HFF-Myc (cell line): ENCODE data around the gene P3H2.

Experiments
- DNase-seq: peaks from one replicate; pipeline ENCODE4 v3.0.0-alpha.2; 2011; ENCODE audit warnings: low read depth; ENCODE audit errors: extremely low read depth
- H3K4me3 ChIP-seq: replicated peaks from 2 replicates; pipeline ENCODE4 v1.5.1; 2011; ENCODE audit warnings: low read depth, mild to moderate bottlenecking, control low read depth, low read length
- CTCF ChIP-seq: IDR thresholded peaks from 2 replicates; pipeline ENCODE4 v1.5.1; 2012; ENCODE audit warnings: mild to moderate bottlenecking, low read depth, low read length, control low read depth; ENCODE audit errors: missing control alignments

Gene P3H2

GRCh38 chr3:190101320-190102011 is 19.2 kb downstream of the P3H2 start:
- no peak for DNase-seq
- H3K4me3 ChIP-seq: no peak overlapping the region
- TF ChIP-seq CTCF: no peak

GRCh38 chr3:190099099-190099498 is 21.6 kb downstream of the P3H2 start:
- TF ChIP-seq CTCF: no peak
- H3K4me3 ChIP-seq: no peak overlapping the region
- DNase-seq: no peak

GRCh38 chr3:190097617-190098016 is 23.1 kb downstream of the P3H2 start:
- H3K4me3 ChIP-seq: no peak overlapping the region
- DNase-seq: no peak
- TF ChIP-seq CTCF: no peak

GRCh38 chr3:190097025-190097424 is 23.7 kb downstream of the P3H2 start:
- no peak for TF ChIP-seq CTCF
- no peak overlapping the region for H3K4me3 ChIP-seq

GRCh38 chr3:190096345-190096744 is 24.4 kb downstream of the P3H2 start:
- no peak overlapping the region for H3K4me3 ChIP-seq
- no peak for TF ChIP-seq CTCF
- DNase-seq: no peak

More at GRCh38 chr3:190097025-190097424, 23.7 kb downstream of the P3H2 start:
- DNase-seq: no peak

- no peak for TF ChIP-seq CTCF
- DNase-seq: no peak
- no peak overlapping the region for H3K4me3 ChIP-seq
Measured at GRCh38 chr3:190094160-190094718, 26.5 kb downstream of the P3H2 start.
